ENCODE measurements around the gene GBX2.
"Not testable (repeated sequence)": the region's sequence is repeated elsewhere in the genome, so short reads cannot be mapped to it uniquely, and the experiment has no call there.

- not testable (repeated sequence) for TF ChIP-seq CTCF, POLR2A (IDR thresholded peaks at IDR 0.05)
These were observed 26.6 kb downstream of the GBX2 start for GRCh38 chr2:236141616-236142015.

Measured in testis (tissue), 2 donors.